Astrocyte of the cerebellum (primary cell): Measurements from ENCODE around the gene ASB2.

ENCODE experiments used
- DNase-seq: peaks from one replicate; pipeline ENCODE4 v3.0.0-alpha.2; 2011; ENCODE audit warnings: low read depth
- H3K4me3 ChIP-seq: 2 replicates; pipeline ENCODE4 v1.5.1; 2011; ENCODE audit warnings: mild to moderate bottlenecking, low read depth, low read length, moderate library complexity
- in situ Hi-C: cut with HindIII; loops from 2 replicates; pipeline ENCODE4 v1.10.0; 2017; ENCODE audit warnings: low sequenced_read_pairs
- TF ChIP-seq, protein P1 (sequence below): IDR thresholded peaks from 2 replicates; pipeline ENCODE4 v1.5.1; 2012; ENCODE audit warnings: low read length, low read depth, moderate library complexity, mild to moderate bottlenecking; ENCODE audit errors: missing control alignments

The ASB2 gene

DNA sequence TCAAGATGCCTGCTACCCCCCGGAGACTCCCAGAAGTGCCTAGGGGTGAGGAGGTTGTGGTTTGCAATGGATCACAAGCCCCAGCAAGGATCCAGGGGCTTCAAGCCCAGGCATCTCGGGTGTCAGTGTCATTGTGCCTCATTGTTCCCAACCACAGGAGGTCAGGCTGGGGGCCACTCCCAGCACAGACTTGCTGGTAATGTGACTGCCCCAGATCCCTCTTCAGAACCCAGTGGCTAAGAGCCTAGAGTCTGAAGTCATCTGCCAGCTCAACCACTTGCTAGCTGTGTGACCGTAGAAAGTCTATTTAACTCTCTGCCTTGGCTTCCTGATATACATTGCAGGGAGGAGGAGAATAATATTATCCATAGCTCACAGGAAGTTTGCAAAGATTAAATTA is 7.7 kb upstream of the ASB2 start:
- H3K4me3 ChIP-seq: no peak overlapping the region
- in situ Hi-C loops: no loop called here
- DNase-seq: no peak
- TF ChIP-seq, protein P1, sequence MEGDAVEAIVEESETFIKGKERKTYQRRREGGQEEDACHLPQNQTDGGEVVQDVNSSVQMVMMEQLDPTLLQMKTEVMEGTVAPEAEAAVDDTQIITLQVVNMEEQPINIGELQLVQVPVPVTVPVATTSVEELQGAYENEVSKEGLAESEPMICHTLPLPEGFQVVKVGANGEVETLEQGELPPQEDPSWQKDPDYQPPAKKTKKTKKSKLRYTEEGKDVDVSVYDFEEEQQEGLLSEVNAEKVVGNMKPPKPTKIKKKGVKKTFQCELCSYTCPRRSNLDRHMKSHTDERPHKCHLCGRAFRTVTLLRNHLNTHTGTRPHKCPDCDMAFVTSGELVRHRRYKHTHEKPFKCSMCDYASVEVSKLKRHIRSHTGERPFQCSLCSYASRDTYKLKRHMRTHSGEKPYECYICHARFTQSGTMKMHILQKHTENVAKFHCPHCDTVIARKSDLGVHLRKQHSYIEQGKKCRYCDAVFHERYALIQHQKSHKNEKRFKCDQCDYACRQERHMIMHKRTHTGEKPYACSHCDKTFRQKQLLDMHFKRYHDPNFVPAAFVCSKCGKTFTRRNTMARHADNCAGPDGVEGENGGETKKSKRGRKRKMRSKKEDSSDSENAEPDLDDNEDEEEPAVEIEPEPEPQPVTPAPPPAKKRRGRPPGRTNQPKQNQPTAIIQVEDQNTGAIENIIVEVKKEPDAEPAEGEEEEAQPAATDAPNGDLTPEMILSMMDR: no peak

DNA sequence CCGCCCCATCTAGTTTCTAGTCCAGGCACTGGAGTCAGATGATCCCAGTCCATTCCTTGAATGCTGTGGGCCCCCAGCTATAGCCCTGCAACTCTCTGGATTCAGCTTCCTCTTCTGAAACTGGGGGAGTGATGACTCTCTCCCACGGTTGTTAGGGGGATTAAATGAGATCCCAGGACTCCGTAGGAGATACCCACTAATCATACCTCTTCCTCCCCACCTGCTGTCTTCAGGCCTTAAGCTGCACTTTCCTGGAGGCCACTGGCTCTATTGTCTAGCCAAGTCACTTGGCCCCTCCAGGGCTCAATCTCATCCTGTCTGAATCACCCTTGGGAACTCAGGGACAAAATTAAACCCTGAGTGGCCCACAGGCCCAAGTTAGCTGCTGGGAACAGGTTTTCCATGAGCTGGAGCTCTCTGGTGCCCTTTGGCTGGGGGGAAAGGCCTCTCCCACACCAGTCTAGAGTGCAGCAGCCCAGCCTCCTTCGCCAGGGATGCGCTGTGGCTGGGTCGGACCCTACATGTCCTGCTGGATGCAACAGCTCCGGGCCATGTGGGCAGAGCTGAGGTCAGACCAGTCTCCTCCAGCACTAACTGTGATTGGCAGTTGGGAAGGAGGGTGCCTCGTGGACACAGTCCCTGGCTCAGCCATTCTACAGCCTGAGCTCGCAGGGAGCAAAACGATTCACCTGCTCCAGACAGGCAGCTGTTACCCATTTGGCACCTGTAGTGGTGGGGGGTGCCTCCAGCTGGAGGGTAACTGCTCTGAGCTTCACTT is 6.0 kb upstream of the ASB2 start:
- TF ChIP-seq, protein P1: no peak
- in situ Hi-C loops: no loop called here
- DNase-seq: no peak
- no peak overlapping the region for H3K4me3 ChIP-seq

DNA sequence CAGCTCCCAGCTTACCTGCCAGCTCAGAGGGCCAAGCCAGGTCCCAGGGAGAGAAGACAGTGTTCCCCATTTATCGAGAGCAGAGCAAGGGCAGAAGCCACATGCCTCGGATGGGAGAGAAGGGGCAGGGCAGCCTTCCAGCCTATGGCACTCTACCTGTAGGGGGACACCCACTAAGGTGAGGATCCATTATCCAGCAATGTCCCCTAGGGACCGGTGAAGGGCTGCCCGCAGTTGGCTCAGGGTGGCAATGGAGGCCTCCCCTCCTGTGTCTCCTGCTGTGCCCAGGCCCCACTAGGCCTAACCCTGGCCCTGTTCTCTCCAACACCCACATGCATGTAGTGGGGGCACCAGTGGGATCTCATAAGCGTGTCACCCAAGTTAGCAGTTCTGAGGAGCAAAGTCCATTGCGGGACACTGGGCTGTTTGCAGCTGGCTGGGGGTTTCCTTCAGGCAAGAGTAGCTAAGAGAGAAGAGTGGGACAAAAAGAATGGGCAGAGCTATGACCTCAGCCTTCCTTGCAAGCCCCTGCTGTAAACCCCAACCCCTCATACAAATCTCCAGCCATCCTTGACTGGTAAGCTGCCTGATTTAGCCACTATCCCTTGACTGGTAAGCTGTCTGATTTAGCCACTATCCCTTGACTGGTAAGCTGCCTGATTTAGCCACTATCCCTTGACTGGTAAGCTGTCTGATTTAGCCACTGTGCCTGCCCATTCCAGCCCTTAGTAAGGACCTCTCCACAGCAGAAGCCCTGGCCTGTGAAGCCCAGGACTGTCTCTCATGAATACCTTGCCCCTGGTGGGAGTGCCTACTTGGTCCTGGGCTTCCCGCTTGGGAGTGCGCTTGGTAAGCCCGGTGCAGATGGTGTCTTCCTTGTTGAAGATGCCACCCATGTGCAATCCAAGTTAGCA is 5.2 kb upstream of the ASB2 start:
- in situ Hi-C loops: no loop called here
- no peak for DNase-seq
- TF ChIP-seq, protein P1: no peak
- H3K4me3 ChIP-seq: no peak overlapping the region

DNA sequence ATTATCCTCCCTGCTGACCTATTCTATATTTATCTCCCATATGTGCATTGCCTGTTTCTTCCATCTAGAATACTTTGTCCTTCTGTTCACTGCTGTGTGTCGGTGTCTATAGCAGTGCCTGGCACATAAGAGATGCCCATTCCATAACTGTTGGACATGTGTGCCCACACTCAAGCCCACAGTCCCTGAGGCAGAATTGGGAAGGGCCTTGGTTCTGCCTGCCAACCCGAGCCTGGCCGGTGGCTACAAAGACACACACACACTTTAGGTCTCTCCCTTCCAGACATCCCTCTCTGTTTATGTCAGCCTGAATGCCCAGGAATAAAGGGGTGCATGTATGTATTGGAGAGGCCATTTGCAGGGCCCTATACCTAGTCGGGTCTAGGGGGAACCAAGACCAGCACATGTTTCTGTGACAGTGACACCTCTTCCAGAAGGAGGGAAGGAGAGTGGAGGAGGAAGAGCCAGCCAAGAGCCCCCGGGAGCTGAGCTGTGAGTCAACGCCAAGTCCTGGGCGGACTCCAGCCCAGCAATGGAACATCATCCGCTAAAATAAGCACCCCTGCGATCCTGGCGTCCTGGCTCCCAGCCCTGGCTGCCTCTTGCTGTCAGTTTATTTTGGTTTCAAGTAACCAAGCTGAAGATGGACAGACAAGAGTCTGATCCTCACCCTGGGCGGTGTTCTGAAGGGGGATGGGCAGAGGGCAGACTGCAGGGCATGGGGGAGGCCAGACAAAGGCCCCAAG is 4.3 kb upstream of the ASB2 start:
- TF ChIP-seq, protein P1: no peak
- DNase-seq: peak; percentile 45
- in situ Hi-C loops: no loop called here
- H3K4me3 ChIP-seq: no peak overlapping the region

DNA sequence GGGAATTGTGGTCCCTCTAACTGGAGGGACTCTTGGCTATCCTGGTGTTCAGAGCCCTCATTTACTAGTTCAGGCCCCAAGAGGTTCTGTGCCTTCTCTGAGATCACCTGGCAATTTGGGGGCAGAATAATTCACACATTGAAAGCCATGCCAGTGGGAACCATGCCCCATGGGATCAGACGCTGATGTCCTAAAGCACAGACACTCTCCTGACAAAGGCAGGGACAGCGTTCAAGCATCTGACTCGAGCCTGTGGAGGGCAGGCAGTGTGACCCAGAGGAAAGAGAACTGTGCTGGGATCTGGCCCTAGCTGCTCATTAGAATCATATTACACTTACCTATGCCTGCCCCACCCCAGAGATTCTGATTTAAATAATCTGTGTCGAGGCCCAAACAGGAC is 2.4 kb upstream of the ASB2 start:
- DNase-seq: no peak
- in situ Hi-C loops: no loop called here
- H3K4me3 ChIP-seq: no peak overlapping the region
- TF ChIP-seq, protein P1: no peak
